ENCODE measurements around the gene WASHC3.

Gene WASHC3

DNA sequence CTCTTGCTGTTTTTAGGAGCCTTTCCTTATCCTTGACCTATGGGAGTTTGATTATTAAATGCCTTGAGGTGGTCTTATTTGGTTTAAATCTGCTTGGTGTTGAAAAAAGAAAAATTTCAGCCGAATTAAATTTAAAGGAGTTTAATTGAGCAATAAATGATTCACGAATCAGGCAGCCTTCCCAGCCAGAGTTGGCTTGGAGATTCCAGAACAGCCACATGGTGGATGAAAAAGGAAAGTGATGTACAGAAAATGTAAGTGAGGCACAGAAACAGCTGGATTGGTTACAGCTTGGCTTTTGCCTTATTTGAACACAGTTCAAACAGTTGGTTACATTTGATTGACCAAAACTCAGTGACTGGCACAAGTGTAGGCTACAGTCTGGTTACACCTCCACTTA, 69.7 kb downstream of the WASHC3 start:
- no peak overlapping the region for H3K27ac ChIP-seq (ENCODE audit: poor library complexity, severe bottlenecking)
- H3K4me3 ChIP-seq (ENCODE audit: severe bottlenecking): no peak overlapping the region
- TF ChIP-seq, protein P1, sequence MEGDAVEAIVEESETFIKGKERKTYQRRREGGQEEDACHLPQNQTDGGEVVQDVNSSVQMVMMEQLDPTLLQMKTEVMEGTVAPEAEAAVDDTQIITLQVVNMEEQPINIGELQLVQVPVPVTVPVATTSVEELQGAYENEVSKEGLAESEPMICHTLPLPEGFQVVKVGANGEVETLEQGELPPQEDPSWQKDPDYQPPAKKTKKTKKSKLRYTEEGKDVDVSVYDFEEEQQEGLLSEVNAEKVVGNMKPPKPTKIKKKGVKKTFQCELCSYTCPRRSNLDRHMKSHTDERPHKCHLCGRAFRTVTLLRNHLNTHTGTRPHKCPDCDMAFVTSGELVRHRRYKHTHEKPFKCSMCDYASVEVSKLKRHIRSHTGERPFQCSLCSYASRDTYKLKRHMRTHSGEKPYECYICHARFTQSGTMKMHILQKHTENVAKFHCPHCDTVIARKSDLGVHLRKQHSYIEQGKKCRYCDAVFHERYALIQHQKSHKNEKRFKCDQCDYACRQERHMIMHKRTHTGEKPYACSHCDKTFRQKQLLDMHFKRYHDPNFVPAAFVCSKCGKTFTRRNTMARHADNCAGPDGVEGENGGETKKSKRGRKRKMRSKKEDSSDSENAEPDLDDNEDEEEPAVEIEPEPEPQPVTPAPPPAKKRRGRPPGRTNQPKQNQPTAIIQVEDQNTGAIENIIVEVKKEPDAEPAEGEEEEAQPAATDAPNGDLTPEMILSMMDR (IDR thresholded peaks at IDR 0.05; ENCODE audit: poor library complexity, severe bottlenecking): no peak
- H3K4me1 ChIP-seq (ENCODE audit: insufficient read depth, poor library complexity, severe bottlenecking): no peaks in the 10 kb centered on the region
- H3K9me3 ChIP-seq (ENCODE audit: severe bottlenecking): no peaks in the 10 kb centered on the region
- DNase-seq (ENCODE audit: low spot score) (no peak), ATAC-seq (ENCODE audit: low read depth) (no peak)
- H3K27me3 ChIP-seq (ENCODE audit: insufficient read depth, poor library complexity, severe bottlenecking): peaks cover 15% of the 10 kb centered on the region
- no peaks in the 10 kb centered on the region for H3K36me3 ChIP-seq (ENCODE audit: low read depth)

DNA sequence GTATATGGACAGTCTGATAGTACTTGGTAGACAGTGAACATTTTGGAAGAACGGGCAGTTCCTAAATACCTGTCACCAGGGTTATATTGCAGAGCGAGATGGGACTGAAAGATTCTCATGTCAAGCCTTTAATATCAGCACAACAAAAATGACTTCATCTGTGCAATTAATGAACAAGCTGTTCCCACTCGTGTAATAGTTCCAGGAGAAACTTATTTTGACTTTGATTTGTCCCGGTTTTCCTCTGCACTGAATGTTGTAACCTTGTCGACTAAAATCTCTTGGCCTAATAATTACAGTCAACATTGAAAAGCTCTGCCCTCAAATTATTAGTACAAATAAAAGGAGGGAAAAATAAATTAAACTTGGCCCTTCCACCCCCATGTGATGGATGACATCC, 79.5 kb downstream of the WASHC3 start:
- H3K27me3 ChIP-seq (ENCODE audit: insufficient read depth, poor library complexity, severe bottlenecking): no peaks in the 10 kb centered on the region
- H3K36me3 ChIP-seq (ENCODE audit: low read depth): no peaks in the 10 kb centered on the region
- ATAC-seq (ENCODE audit: low read depth): no peak
- H3K4me1 ChIP-seq (ENCODE audit: insufficient read depth, poor library complexity, severe bottlenecking): no peaks in the 10 kb centered on the region
- no peaks in the 10 kb centered on the region for H3K9me3 ChIP-seq (ENCODE audit: severe bottlenecking)
- no peak overlapping the region for H3K4me3 ChIP-seq (ENCODE audit: severe bottlenecking)
- no peak overlapping the region for H3K27ac ChIP-seq (ENCODE audit: poor library complexity, severe bottlenecking)
- TF ChIP-seq, protein P1 (IDR thresholded peaks at IDR 0.05; ENCODE audit: poor library complexity, severe bottlenecking): no peak
- DNase-seq (ENCODE audit: low spot score): no peak

DNA sequence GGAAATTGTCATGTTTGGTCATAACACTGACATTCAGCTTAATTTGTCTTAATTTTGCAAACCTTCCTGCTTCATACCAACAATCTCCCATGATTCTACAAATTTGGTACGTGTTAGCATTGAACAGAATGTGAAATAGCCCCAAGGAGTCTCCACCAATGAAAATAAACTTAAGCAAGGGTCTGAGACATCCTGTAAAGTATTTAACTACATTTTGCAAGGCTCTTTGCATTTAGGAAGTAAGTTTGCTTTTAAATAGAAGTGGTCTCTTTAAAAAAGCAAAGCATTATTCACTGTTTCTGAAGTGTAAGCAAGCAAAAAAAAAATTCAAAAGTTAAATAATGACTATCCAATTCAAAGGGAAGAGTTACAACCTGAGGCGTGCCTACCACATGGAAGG, 79.9 kb downstream of the WASHC3 start:
- ATAC-seq (ENCODE audit: low read depth) (no peak), DNase-seq (ENCODE audit: low spot score) (no peak)
- TF ChIP-seq, protein P1 (IDR thresholded peaks at IDR 0.05; ENCODE audit: poor library complexity, severe bottlenecking): no peak

DNA sequence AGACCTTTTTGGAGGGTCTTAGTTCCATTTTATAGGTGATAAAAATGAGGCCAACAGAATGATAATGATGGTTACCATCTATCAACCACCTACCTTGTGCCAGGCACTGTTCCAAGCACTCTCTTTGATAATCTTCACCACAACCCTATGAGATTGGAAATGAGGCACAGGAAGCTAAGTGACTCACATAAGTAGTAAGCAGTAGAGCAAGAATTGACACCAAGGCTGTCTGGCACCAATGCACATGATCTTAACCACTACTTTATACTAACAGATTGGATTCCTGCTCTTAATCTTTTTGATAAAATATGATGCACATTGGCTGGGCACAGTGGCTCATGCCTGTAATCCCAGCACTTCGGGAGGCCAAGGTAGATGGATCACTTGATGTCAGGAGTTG, 93.0 kb downstream of the WASHC3 start:
- H3K27ac ChIP-seq (ENCODE audit: poor library complexity, severe bottlenecking): no peak overlapping the region
- no peaks in the 10 kb centered on the region for H3K9me3 ChIP-seq (ENCODE audit: severe bottlenecking)
- DNase-seq (ENCODE audit: low spot score) (no peak), ATAC-seq (ENCODE audit: low read depth) (no peak)
- H3K4me3 ChIP-seq (ENCODE audit: severe bottlenecking): no peak overlapping the region
- TF ChIP-seq, protein P1 (IDR thresholded peaks at IDR 0.05; ENCODE audit: poor library complexity, severe bottlenecking): no peak
- no peaks in the 10 kb centered on the region for H3K27me3 ChIP-seq (ENCODE audit: insufficient read depth, poor library complexity, severe bottlenecking)
- no peaks in the 10 kb centered on the region for H3K36me3 ChIP-seq (ENCODE audit: low read depth)
- H3K4me1 ChIP-seq (ENCODE audit: insufficient read depth, poor library complexity, severe bottlenecking): no peaks in the 10 kb centered on the region

More for the DNA sequence above, 79.9 kb downstream of the WASHC3 start:
- Histone ChIP-seq H3K4me3 (ENCODE audit: severe bottlenecking) (no peak overlapping the region), H3K27me3 (ENCODE audit: insufficient read depth, poor library complexity, severe bottlenecking) (no peaks in the 10 kb centered on the region), H3K36me3 (ENCODE audit: low read depth) (no peaks in the 10 kb centered on the region), H3K27ac (ENCODE audit: poor library complexity, severe bottlenecking) (no peak overlapping the region), H3K4me1 (ENCODE audit: insufficient read depth, poor library complexity, severe bottlenecking) (no peaks in the 10 kb centered on the region), H3K9me3 (ENCODE audit: severe bottlenecking) (no peaks in the 10 kb centered on the region)

DNA sequence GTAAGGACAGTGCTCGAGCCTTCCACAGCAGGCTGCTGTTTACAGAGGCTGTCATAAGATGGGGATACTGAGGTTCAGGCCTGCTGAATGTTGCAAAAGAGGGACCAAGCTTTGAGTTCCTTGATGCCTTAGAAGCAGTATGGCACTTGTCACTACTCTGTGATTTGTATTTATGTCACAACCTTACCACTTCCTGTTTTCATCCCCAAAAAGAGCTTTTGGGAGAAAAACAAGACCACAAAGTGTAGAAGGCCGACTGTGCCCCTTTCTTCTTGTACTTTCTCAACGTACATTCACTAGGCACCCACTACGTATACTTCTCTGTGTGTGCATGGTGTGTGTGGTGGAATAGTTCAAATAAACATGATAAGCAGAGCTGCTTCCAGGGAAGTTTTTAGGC, 94.3 kb downstream of the WASHC3 start:
- Histone ChIP-seq H3K36me3 (ENCODE audit: low read depth) (no peaks in the 10 kb centered on the region), H3K27ac (ENCODE audit: poor library complexity, severe bottlenecking) (no peak overlapping the region), H3K4me3 (ENCODE audit: severe bottlenecking) (no peak overlapping the region), H3K27me3 (ENCODE audit: insufficient read depth, poor library complexity, severe bottlenecking) (no peaks in the 10 kb centered on the region), H3K9me3 (ENCODE audit: severe bottlenecking) (no peaks in the 10 kb centered on the region), H3K4me1 (ENCODE audit: insufficient read depth, poor library complexity, severe bottlenecking) (no peaks in the 10 kb centered on the region)
- TF ChIP-seq, protein P1 (IDR thresholded peaks at IDR 0.05; ENCODE audit: poor library complexity, severe bottlenecking): no peak
- ATAC-seq (ENCODE audit: low read depth) (no peak), DNase-seq (ENCODE audit: low spot score) (no peak)
